GM12801 (cell line): ENCODE measurements around the gene SPATA31C1.

Source experiments
- CTCF ChIP-seq: IDR thresholded peaks from one replicate; pipeline ENCODE4 v1.5.1; 2011; ENCODE audit warnings: control low read depth; ENCODE audit not compliant: insufficient read length; ENCODE audit errors: extremely low read depth

The SPATA31C1 gene

GRCh38 chr9:87950296-87950695 lies 32.5 kb downstream of the SPATA31C1 start:
- no peak for TF ChIP-seq CTCF

- TF ChIP-seq CTCF = no peak
These were observed 33.2 kb downstream of the SPATA31C1 start for GRCh38 chr9:87950765-87951488.

GRCh38 chr9:87954230-87954629 lies 36.5 kb downstream of the SPATA31C1 start:
- no peak for TF ChIP-seq CTCF

- no peak for TF ChIP-seq CTCF
These were observed 40.1 kb downstream of the SPATA31C1 start for GRCh38 chr9:87957839-87958238.

- no peak for TF ChIP-seq CTCF
These were observed 40.8 kb downstream of the SPATA31C1 start for GRCh38 chr9:87958591-87958990.

GRCh38 chr9:87959916-87960581 lies 42.3 kb downstream of the SPATA31C1 start:
- TF ChIP-seq CTCF = no peak

- no peak for TF ChIP-seq CTCF
These were observed 46.0 kb downstream of the SPATA31C1 start for GRCh38 chr9:87963770-87964169.
